Motor neuron (in vitro differentiated cells): Measurements from ENCODE around the gene RNF182. TPM values are rescaled to one million over a fixed set of nuclear protein-coding genes. Genes with fewer than 3 reads are reported as not detected.
"Not testable (repeated sequence)": the region's sequence is repeated elsewhere in the genome, so short reads cannot be mapped to it uniquely, and the experiment has no call there.

ENCODE experiments used
- ATAC-seq, 8 experiments: fragments of 200-7000 bp; cut with Tn5 transposase; replicated peaks in 6 of 8; 2 replicates each; pipeline ENCODE4 v1.8.0; 2021; ENCODE audit warnings: mild to moderate bottlenecking in 8 of 8, moderate library complexity in 8 of 8
- H3K27ac ChIP-seq, 2 donors: fragments of 250-450 bp; sonication (Bioruptor Pico); 2 replicates each; pipeline ENCODE4 v1.9.0; 2021; ENCODE audit warnings: antibody characterized with exemption in 2 of 2, mild to moderate bottlenecking in 2 of 2, moderate library complexity in 1 of 2
- H3K4me1 ChIP-seq, 2 donors: fragments of 250-450 bp; sonication (Bioruptor Pico); replicated peaks in 1 of 2; 2 replicates each; pipeline ENCODE4 v1.6.1; 2021; ENCODE audit warnings: antibody characterized with exemption in 2 of 2, mild to moderate bottlenecking in 2 of 2, moderate library complexity in 1 of 2
- H3K4me3 ChIP-seq, 5 donors: fragments of 250-450 bp; sonication (Bioruptor Pico); 2 replicates each; pipeline ENCODE4 v1.9.0; 2021; ENCODE audit warnings: antibody characterized with exemption in 5 of 5, mild to moderate bottlenecking in 5 of 5, moderate library complexity in 4 of 5
- WGBS, 10 experiments: fragments of 450-650 bp; shearing (Covaris generic); methylation state at CpG; one replicate each; pipeline ENCODE4 v1.0.0; 2022; 5-methylcytosine and 5-hydroxymethylcytosine counted together
- in situ Hi-C, 9 experiments: fragments of 400-800 bp; cut with MboI; loops; one replicate each; pipeline ENCODE4 v1.15.0; 2021; ENCODE audit warnings: low sequenced_read_pairs in 9 of 9, low pct_unique_long_range_greater_than_20kb in 2 of 9; ENCODE audit not compliant: unreplicated experiment in 9 of 9
- total RNA-seq, 8 experiments: library from RNA; unstranded; fragments of 300-600 nt; gene quantifications; 2 replicates each; pipeline versions ENCODE4 v1.2.3 to v1.2.4, GENCODE V29; 2022

The RNF182 gene
- total RNA-seq, 8 experiments from 2014 or later = 1.3 to 12.1 (median 4.5) TPM; not detected in 2

DNA sequence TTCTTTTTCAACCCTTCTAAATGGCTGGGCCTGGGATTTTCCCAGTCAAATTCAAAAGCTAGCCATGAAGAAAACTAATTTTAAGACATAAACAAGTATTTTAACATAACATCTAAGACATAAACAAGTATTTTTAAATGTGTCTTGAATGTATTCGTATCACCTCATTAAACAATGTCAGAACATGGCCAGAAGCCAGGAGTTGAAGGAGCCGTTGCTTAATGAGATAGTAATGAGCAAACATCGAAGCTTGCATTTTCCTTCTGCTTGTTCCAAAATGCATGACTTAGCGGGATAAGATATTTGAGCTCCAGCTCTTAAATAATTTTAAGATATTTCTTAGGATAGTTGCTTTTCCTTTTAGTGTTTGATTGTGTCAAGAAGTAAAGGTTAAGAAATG, 4.2 kb upstream of the RNF182 start:
- H3K4me3 ChIP-seq = no peak overlapping the region
- 43 to 100% (median 80%) methylated on average over 1 to 4 of the region's 4 CpGs; no CpG with 5 or more reads in 1 of the 10 experiments for WGBS, 10 experiments
- no peak overlapping the region for H3K27ac ChIP-seq
- ATAC-seq = no peak
- H3K4me1 ChIP-seq = peaks cover 0 to 5% of the 10 kb centered on the region in 2 donors
- in situ Hi-C loops = loop anchor here in 4 of 9 experiments (25.0 kb wide), 2 partner anchors 142 to 1717 kb away; no protein-coding TSS in a partner anchor

GRCh38 chr6:13922750-13923149, 2.0 kb upstream of the RNF182 start:
- no peak overlapping the region for H3K4me3 ChIP-seq
- H3K4me1 ChIP-seq = peaks cover 0 to 5% of the 10 kb centered on the region in 2 donors
- in situ Hi-C loops = loop anchor here in 4 of 9 experiments (25.0 kb wide), 2 partner anchors 140 to 1715 kb away; no protein-coding TSS in a partner anchor
- WGBS, 10 experiments = 40 to 100% (median 82%) methylated on average over 1 to 3 of the region's 3 CpGs
- no peak for ATAC-seq
- H3K27ac ChIP-seq = no peak overlapping the region

DNA sequence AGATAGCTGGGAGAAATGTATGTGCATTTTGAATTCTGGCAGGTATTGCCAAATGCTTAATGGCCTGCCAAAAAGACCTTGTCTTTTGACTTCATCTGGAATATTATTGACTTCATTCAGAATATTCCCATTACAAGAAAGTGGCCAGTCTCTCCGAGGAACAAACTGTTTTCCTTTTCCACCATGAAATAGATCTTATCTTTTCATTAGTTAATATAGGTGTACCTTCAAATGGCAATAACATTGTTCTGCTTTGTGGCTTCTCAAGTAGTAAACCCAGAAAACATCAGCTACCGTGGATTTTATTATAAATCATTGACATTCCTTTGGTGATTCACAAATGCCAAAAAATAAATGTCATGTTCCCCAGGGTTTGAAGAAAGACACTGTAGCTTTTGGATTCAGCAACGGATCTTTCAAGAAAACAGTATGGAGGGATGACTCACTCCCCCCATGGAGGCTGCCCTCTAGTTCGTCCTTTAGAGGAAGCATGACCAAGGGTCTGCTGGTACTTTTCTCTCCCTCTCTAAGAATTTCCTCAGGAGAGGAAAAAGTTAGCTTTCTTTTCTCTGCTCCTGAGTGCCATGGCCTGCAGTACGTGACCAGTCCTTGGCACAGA, 1.1 kb upstream of the RNF182 start:
- peak in 2 of 8 experiments; percentile 13 to 21 for ATAC-seq
- in situ Hi-C loops = loop anchor here in 4 of 9 experiments (25.0 kb wide), 2 partner anchors 139 to 1714 kb away; no protein-coding TSS in a partner anchor
- 0 to 70% (median 29%) methylated on average over 2 to 5 of the region's 5 CpGs for WGBS, 10 experiments
- H3K4me3 ChIP-seq = peak overlapping the region; percentile 36 to 75 (median 46)
- peaks cover 0 to 5% of the 10 kb centered on the region in 2 donors for H3K4me1 ChIP-seq
- H3K27ac ChIP-seq = peak overlapping the region in 1 of 2 donors; percentile 32

DNA sequence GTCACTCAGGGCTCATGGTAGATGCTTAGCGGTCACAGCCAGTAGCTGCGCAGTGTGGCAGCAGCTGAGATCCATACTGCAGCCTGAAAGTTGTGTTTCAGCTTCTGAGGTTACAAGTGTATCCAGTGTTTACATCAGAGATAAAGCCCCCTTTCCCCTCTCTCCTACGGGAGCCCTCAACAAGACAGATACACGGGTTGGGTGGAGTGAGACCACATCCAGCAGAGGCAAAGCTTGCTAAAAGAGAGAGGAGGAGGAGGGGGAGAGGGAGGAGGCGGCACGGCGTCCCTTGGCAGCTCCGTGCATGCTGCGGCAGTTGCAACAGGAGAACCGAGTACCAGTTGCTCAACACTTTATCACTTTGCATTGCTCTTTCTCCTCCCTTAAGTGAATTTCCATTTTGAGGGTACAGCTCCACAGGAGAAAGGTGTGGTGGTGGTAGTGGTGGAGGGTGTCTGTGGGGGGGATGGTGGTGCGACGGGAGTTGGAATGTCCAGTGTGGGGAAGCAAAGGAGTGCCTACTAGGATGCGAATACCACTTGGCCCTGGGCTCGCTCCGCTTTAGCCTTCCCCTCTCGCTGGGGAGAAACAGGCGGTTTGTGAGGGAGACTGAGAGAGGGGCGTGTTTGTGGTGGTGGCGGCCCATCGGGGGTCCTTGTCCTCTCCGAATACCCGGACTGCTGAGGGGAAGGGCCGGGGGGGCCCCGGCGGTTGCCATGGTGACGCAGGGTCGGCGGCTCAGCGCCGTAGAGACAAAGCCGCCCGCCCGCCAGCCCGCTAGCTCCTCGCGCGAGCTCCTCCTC, 405 bp upstream of the RNF182 start:
- Histone ChIP-seq H3K4me3 (peak overlapping the region; percentile 36 to 75 (median 46)), H3K27ac (peak overlapping the region in 1 of 2 donors; percentile 32), H3K4me1 (peaks cover 0 to 5% of the 10 kb centered on the region in 2 donors)
- 0 to 20% (median 0%) methylated on average over 1 to 9 of the region's 37 CpGs; no CpG with 5 or more reads in 5 of the 10 experiments for WGBS, 10 experiments
- peak; percentile 85 to 93 (median 91) for ATAC-seq
- in situ Hi-C loops = loop anchor here in 4 of 9 experiments (25.0 kb wide), 2 partner anchors 138 to 1713 kb away; no protein-coding TSS in a partner anchor

GRCh38 chr6:13926378-13926777, 1.6 kb downstream of the RNF182 start:
- WGBS, 10 experiments = 17 to 83% (median 73%) methylated on average over 1 to 4 of the region's 4 CpGs
- no peak overlapping the region for H3K4me3 ChIP-seq
- in situ Hi-C loops = no loop called here
- no peak for ATAC-seq
- no peak overlapping the region for H3K27ac ChIP-seq
- peaks cover 0 to 5% of the 10 kb centered on the region in 2 donors for H3K4me1 ChIP-seq

GRCh38 chr6:13927203-13927602, 2.5 kb downstream of the RNF182 start:
- H3K27ac ChIP-seq = no peak overlapping the region
- ATAC-seq = no peak
- no peak overlapping the region for H3K4me3 ChIP-seq
- in situ Hi-C loops = no loop called here
- H3K4me1 ChIP-seq = peaks cover 0 to 5% of the 10 kb centered on the region in 2 donors
- WGBS, 10 experiments = 61 to 96% (median 83%) methylated on average over 1 to 3 of the region's 3 CpGs; no CpG with 5 or more reads in 1 of the 10 experiments

DNA sequence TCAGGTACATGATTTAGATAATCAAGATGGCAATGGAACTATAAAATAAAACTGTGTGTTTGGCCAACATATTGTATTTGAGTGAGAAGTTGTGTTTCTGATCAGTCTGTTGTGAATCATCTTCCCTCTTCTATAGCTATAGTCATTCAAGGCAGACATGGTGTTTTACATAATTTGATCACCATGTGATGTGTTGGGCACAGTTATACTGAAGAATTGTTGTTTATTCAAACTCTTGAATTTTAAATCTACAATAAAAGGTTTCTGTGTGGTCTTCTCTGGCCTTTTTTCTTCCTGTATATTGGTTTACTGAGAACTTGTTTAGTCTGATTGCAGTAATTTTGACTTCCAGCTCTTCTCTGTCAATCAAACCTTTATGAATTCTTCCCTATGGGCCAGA, 4.4 kb downstream of the RNF182 start:
- Histone ChIP-seq H3K27ac (no peak overlapping the region), H3K4me1 (no peaks in the 10 kb centered on the region), H3K4me3 (no peak overlapping the region)
- in situ Hi-C loops = no loop called here
- no peak for ATAC-seq

GRCh38 chr6:13931797-13932402, 7.1 kb downstream of the RNF182 start:
- no peak for ATAC-seq
- 50 to 75% (median 71%) methylated on average over 1 of the region's 1 CpG; no CpG with 5 or more reads in 7 of the 10 experiments for WGBS, 10 experiments
- no peak overlapping the region for H3K4me3 ChIP-seq
- H3K27ac ChIP-seq = no peak overlapping the region
- H3K4me1 ChIP-seq = no peaks in the 10 kb centered on the region
- in situ Hi-C loops = no loop called here

DNA sequence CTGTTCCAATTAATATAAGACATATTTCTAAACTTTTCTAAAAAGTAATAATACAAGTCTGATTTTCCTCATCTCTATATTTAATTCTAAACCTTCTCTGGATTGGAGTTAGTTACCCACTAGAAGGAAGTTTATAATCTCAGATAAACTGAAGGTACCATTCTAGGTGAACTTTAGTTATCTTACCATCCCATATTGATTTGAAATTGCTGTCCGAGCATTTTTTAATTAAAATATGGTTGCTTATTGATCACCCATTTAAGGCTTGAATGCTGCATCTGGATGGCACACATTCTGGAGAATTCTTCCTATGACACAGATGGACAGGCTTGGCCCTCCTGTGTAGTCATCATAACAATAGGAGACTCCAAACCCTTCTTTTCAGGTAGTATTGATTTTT, 8.0 kb downstream of the RNF182 start:
- no peak for ATAC-seq
- WGBS, 10 experiments = 33 to 100% (median 87%) methylated on average over 1 of the region's 1 CpG; no CpG with 5 or more reads in 2 of the 10 experiments
- Histone ChIP-seq H3K4me3 (no peak overlapping the region), H3K27ac (no peak overlapping the region), H3K4me1 (no peaks in the 10 kb centered on the region)
- in situ Hi-C loops = no loop called here

DNA sequence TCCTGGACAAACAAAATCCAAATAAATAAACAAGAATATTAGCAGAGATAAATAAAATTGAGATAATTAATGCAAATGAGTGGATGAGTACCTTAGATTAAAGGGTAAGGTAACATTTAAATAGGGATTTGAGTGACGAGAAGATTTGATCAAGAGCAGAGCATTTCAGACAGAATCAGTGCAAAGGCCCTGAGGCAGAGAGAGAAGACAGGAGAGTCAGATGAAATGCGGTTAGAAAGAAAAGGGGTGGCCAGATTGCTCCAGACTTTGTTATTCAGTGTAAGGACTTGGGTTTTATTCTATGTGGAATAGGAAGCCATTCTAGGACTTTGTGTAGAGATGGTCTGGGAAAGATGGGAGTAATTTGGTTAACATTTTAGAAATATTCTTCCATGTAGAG, 10.0 kb downstream of the RNF182 start:
- in situ Hi-C loops = no loop called here
- WGBS, 10 experiments = 69 to 100% (median 93%) methylated on average over 1 to 2 of the region's 2 CpGs

GRCh38 chr6:13935190-13935880, 10.6 kb downstream of the RNF182 start:
- H3K27ac ChIP-seq = no peak overlapping the region
- H3K4me3 ChIP-seq = no peak overlapping the region
- no peaks in the 10 kb centered on the region for H3K4me1 ChIP-seq
- peak in 1 of 8 experiments; percentile 37 for ATAC-seq
- 0 to 100% (median 89%) methylated on average over 1 to 3 of the region's 3 CpGs; no CpG with 5 or more reads in 2 of the 10 experiments for WGBS, 10 experiments
- in situ Hi-C loops = no loop called here

More for the DNA sequence above, 10.0 kb downstream of the RNF182 start:
- H3K27ac ChIP-seq = no peak overlapping the region
- H3K4me1 ChIP-seq = no peaks in the 10 kb centered on the region
- H3K4me3 ChIP-seq = no peak overlapping the region
- ATAC-seq = no peak

GRCh38 chr6:13935881-13936261, 11.1 kb downstream of the RNF182 start:
- H3K4me1 ChIP-seq, H3K27ac ChIP-seq, in situ Hi-C loops, ATAC-seq, H3K4me3 ChIP-seq: not testable (repeated sequence)
- 77 to 100% (median 95%) methylated on average over 1 to 3 of the region's 3 CpGs; no CpG with 5 or more reads in 4 of the 10 experiments for WGBS, 10 experiments
